Fibroblast of skin of scalp (primary cell): ENCODE results near the gene FOXG1.

ENCODE experiments used
- DNase-seq: peaks from one replicate; pipeline ENCODE4 v3.0.0-alpha.2; 2013

Gene FOXG1

GRCh38 chr14:28776482-28777266 is 10.1 kb downstream of the FOXG1 start:
- no peak for DNase-seq

DNA sequence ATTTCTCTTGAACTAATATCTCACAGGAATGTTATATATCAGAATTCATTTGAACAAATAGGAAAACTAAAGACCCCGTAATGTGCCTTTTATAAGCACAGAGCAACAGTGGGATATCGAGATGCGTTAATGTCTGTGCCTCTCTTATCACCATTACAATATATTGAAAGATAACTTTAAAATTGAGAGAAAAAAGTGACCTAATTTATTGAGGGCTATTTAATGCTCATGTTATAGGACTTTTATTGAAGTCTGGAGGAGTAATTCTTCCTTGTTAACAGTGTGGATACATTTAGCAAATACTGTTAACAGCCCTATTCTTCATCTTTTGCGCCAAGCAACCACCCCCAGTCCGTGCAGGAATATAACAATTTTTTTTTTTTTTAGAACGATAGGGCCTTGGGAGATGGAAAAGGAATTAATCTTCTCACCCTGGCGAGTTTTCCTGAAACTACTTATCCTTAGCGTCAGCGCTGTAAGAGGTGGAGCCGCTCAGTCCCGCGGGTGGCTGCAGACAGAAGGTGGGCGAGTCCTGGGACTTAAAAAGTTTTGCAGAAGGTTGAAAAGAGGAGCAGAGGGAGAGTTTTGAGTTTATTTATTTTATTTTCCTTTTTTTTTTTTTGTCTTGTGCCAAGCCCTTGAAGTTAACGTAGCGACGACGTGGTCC is 11.0 kb downstream of the FOXG1 start:
- no peak for DNase-seq

DNA sequence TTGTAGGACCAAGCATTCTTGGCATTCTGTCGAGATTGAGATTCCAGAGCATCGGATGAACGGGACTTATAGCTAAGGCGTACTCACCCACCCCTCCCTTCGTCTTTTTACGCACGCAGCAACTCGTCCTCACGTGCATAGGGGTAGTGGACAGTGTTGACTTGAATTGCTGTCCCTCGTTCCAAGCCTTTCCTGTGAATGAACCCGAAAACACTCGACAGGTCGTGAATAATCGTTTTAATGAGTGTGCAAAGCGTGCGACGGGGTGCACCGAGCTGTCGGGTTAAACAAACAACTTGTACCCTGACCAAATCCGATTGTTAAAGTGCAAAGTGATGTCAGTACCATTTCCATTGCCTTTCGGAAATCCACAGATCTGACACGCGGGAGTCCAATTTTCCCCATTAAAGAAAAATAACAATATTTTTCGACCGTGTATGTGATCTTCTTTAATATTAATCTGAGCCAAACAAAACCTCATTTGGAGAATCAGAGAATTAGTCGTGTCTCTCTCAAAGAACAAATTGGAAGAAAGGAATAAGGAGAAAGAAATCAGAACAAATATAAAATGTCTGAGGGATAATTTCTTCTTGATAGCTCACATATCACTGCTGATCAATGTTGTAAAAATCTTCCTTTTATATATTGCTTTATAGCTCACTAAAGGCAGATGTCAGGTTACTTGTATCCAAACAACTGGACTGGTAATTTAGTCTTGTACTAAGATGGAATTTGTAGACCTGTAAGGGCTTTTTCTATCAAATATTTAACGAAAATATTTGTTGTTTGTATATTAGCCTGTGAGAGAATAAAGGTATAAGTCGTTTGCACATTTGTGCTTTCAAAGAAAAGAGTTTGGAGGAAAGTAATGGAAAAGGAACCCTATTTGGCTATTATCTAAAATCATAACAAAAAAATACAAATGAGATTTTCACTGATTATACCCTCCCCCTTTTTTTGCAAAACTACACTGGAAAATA is 11.8 kb downstream of the FOXG1 start:
- no peak for DNase-seq

GRCh38 chr14:28779456-28779855 is 12.9 kb downstream of the FOXG1 start:
- no peak for DNase-seq

- no peak for DNase-seq
Observed at GRCh38 chr14:28780843-28781820, 14.5 kb downstream of the FOXG1 start.

DNA sequence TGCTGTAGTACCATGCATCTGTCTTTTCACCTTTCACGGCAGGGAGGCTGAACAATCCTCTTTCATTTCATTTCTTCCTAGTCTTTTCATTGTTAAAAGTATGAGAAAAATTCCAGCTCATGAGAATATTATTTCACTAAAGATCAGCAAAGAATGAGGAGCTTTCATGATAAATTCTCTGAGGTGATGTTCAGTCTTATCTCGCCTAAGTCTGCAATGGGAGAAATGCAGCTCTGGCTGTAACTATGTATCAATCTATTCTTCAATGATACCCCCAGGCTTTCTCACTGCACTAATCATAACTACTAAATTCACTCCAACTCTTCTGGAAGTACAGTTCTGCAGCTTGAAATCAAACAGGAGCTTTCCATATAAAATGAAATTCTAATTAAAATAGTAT is 15.7 kb downstream of the FOXG1 start:
- no peak for DNase-seq

GRCh38 chr14:28783664-28784063 is 17.1 kb downstream of the FOXG1 start:
- no peak for DNase-seq

DNA sequence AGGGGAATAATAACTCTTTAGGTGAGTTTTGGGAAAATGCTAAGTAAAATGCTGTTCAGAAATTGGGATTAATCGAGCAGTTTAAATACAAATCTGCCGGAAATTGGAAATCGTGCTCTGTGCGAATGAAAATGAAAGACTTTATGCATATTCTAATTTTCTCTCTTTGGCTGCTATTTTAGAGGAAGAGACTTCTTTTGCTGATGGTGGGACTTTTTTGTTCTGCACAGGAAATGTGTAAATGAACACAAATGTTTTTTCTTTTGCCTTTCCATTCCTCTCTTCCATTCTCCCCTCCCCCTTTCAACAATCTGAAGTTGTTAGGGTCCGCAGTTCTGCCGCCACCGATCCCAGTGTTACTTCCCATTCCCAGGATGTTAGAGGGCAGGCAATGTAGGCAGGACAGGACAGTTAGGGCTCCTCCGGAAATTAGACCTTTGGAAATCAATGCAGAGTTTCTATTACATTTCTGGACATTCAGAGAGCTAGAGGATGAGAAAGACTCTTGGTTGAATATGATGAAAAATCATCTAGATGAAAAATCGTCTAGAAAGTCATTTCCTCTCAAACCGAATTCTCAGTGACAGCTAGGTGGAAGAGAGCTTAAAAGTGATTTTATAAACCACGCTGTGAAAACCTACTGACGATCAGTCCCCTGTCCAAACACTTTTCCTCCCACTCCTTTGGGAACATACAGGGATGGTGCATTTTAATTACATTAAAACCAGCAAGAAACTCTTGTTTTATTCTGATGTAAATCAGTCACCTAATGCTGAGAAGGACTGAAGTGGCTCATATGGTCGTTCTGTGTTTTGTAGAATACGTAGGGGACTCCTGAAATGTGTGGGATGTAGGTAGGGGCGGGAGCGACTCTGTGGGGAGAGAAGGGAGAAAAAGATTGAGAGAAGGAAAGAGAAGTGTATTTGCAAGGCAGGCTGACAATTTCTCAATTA is 17.8 kb downstream of the FOXG1 start:
- DNase-seq = no peak

DNA sequence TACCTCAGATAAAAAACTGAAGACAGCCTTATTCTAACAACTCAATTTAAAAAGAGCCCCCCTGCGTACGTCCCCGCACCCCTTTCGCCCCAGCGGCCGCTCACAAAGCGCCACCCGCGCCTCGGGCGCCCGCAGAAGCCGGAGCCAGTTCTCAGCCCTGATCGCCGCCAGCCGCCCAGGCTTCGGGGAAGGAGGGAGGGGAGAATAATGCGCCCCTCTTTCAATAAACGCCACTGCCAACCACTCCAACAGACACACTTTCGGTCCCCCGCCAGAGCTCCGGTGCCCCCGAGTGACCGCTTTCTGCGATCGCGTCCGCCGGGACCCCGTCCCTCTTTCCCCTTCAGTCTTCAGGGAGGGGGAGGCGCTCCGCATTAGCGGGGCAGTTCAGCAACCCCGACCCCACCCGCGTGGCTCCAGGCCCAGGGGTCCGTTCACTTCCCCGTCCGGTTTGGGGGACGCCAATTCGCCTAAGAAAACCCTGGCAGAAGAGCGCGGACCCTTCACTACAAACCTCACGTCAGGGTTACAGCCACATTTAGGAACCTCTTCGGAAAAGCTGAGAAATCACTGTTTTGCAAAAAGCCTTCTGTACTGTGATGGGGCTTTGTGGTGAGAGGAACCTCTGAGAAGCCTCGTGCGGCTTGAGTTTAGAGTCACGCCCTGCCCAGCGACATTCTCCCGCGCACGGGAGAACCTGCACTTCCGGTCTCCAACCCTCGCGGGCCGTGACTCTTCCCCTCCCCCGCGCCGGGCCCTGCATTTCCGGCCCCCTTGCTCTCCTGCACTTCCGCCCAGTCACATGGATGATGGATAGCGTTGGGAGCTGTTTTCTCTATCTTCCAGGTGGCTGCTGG is 18.7 kb downstream of the FOXG1 start:
- peak; percentile 19 for DNase-seq

DNA sequence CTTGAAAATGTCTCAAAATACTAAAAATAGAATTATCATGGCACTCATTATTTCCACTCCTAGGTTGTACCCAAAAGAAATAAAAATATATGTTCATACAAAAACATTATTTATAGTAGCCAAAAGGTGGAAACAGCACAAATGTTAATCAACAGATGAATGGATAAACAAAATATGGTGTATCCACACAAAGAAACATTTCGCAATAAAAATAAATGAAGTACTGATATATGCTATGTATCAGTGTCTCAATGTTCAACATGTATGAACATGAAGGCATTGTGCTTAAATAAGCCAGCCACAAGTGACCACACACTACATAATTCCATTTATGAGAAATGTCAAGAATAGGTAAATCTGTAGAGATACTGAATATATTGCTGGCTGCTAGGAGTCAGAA is 40.9 kb downstream of the FOXG1 start:
- DNase-seq = no peak

DNA sequence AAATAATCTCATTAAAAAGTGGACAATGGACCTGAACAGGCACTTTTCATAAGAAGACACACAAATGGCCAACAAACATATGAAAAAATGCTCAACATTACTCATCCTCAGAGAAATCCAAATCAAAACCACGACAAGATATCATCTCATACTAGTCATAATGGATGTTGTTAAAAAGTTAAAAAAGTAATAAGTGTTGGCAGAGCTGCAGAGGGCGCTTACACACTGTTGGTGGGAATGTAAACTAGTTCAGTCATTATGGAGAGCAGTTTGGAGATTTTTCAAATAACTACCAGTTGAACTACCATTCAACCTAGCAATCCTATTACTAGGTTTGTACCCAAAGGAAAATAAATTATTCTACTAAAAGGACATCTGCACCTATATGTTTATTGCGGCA is 47.2 kb downstream of the FOXG1 start:
- no peak for DNase-seq
